CD14-positive monocyte (primary cell): Measurements from ENCODE around the gene SPAG9. TPM values are rescaled to one million over a fixed set of nuclear protein-coding genes. Genes with fewer than 3 reads are reported as not detected.

Experiments
- DNase-seq, 3 donors: peaks; one replicate each; pipeline ENCODE4 v3.0.0-alpha.2; 2011 to 2022
- H2AFZ ChIP-seq: 2 replicates; pipeline ENCODE4 v1.6.0; 2012; ENCODE audit warnings: mild to moderate bottlenecking, low read depth, low read length, inconsistent platforms; ENCODE audit not compliant: insufficient read depth, poor library complexity, severe bottlenecking
- H3K27ac ChIP-seq, 2 donors: 1 replicate in 1 of 2; 2 replicates in 1 of 2; pipeline ENCODE4 v1.5.1; 2012 to 2013; ENCODE audit warnings: low read length in 2 of 2, control low read depth in 1 of 2, inconsistent platforms in 1 of 2, low read depth in 1 of 2, mild to moderate bottlenecking in 1 of 2
- H3K27me3 ChIP-seq, 2 donors: one replicate each; pipeline versions ENCODE4 v1.6.0 to v1.6.1; 2011 to 2013; ENCODE audit warnings: low read length in 2 of 2; ENCODE audit not compliant: control insufficient read depth in 2 of 2, insufficient read depth in 2 of 2
- H3K36me3 ChIP-seq, 2 donors: replicated peaks in 1 of 2; 1 replicate in 1 of 2; 2 replicates in 1 of 2; pipeline versions ENCODE4 v1.5.1 to v1.6.1; 2012 to 2013; ENCODE audit warnings: low read length in 2 of 2, control low read depth in 1 of 2, inconsistent platforms in 1 of 2, mild to moderate bottlenecking in 1 of 2; ENCODE audit not compliant: insufficient read depth in 2 of 2, control insufficient read depth in 1 of 2
- H3K4me1 ChIP-seq, 2 donors: 1 replicate in 1 of 2; 2 replicates in 1 of 2; pipeline versions ENCODE4 v1.5.1 to v1.6.1; 2012 to 2013; ENCODE audit warnings: low read length in 2 of 2, control low read depth in 1 of 2, inconsistent platforms in 1 of 2, mild to moderate bottlenecking in 1 of 2, moderate library complexity in 1 of 2; ENCODE audit not compliant: insufficient read depth in 2 of 2, control insufficient read depth in 1 of 2
- H3K4me2 ChIP-seq: replicated peaks from 2 replicates; pipeline ENCODE3; 2012; ENCODE audit warnings: low read length, moderate library complexity, mild to moderate bottlenecking; ENCODE audit not compliant: poor library complexity, severe bottlenecking; ENCODE audit errors: extremely low read depth
- H3K4me3 ChIP-seq, 3 experiments: fragments of 200-600 bp in 1 of 3; sonication (generic) in 1 of 3; replicated peaks in 1 of 3; 1 replicate in 2 of 3; 2 replicates in 1 of 3; pipeline ENCODE4 v1.5.1; 2011 to 2013; ENCODE audit warnings: low read length in 3 of 3, mild to moderate bottlenecking in 3 of 3, control low read depth in 2 of 3, low read depth in 2 of 3, inconsistent platforms in 1 of 3, moderate library complexity in 1 of 3
- H3K79me2 ChIP-seq: 2 replicates; pipeline ENCODE4 v1.6.0; 2012; ENCODE audit warnings: mild to moderate bottlenecking, control low read depth, inconsistent platforms, low read length, moderate library complexity; ENCODE audit not compliant: insufficient read depth
- H3K9ac ChIP-seq: 2 replicates; pipeline ENCODE4 v1.6.0; 2017; ENCODE audit warnings: low read length, mild to moderate bottlenecking; ENCODE audit not compliant: insufficient read depth, poor library complexity, severe bottlenecking
- H3K9me3 ChIP-seq, 2 donors: replicated peaks in 1 of 2; 1 replicate in 1 of 2; 2 replicates in 1 of 2; pipeline versions ENCODE4 v1.5.1 to v1.6.1; 2012 to 2013; ENCODE audit warnings: low read length in 2 of 2, control low read depth in 1 of 2; ENCODE audit not compliant: control insufficient read depth in 1 of 2, insufficient read depth in 1 of 2
- H4K20me1 ChIP-seq: 2 replicates; pipeline ENCODE4 v1.6.0; 2012; ENCODE audit warnings: mild to moderate bottlenecking, low read length, control low read depth, moderate library complexity; ENCODE audit not compliant: insufficient read depth
- H3K27ac Mint-ChIP-seq, 7 donors: one replicate each; pipeline ENCODE4 v1.8.0; 2020; ENCODE audit warnings: mild to moderate bottlenecking in 7 of 7, mixed read lengths in 7 of 7, moderate library complexity in 6 of 7, inconsistent platforms in 2 of 7
- H3K27me3 Mint-ChIP-seq, 3 donors: one replicate each; pipeline ENCODE4 v1.8.0; 2021 to 2022; ENCODE audit warnings: low read depth in 3 of 3, mild to moderate bottlenecking in 3 of 3, mixed read lengths in 3 of 3, moderate library complexity in 3 of 3, inconsistent platforms in 1 of 3
- H3K36me3 Mint-ChIP-seq, 2 donors: one replicate each; pipeline ENCODE4 v1.8.0; 2020; ENCODE audit warnings: mixed read lengths in 2 of 2, inconsistent platforms in 1 of 2, mild to moderate bottlenecking in 1 of 2
- H3K4me1 Mint-ChIP-seq: one replicate; pipeline ENCODE4 v1.8.0; 2020; ENCODE audit warnings: mild to moderate bottlenecking, mixed read lengths
- H3K4me3 Mint-ChIP-seq, 2 donors: one replicate each; pipeline ENCODE4 v1.8.0; 2020; ENCODE audit warnings: mild to moderate bottlenecking in 2 of 2, mixed read lengths in 2 of 2, moderate library complexity in 1 of 2
- H3K9me3 Mint-ChIP-seq, 7 donors: one replicate each; pipeline ENCODE4 v1.8.0; 2020 to 2022; ENCODE audit warnings: mixed read lengths in 7 of 7, mild to moderate bottlenecking in 6 of 7, moderate library complexity in 6 of 7, inconsistent platforms in 2 of 7
- WGBS: methylation state at CpG from one replicate; pipeline ENCODE4 v1.1.5; 2013; ENCODE audit warnings: missing lambda C conversion rate; ENCODE audit not compliant: insufficient coverage; 5-methylcytosine and 5-hydroxymethylcytosine counted together
- intact Hi-C, 2 donors: fragments of 100-400 bp; cut with micrococcal nuclease; formaldehyde crosslinking; loops; one replicate each; pipeline versions ENCODE4 v1.15.0 to v1.15.1; 2023
- polyA plus RNA-seq, 3 donors: library from polyadenylated mRNA; depleted of rRNA in 1 of 3; unstranded in 2 of 3; stranded (reverse) in 1 of 3; fragments of 300-500 nt in 2 of 3; fragments of >200 nt in 1 of 3; fragmentation: Illumina TruSeq in 2 of 3; gene quantifications; 1 replicate in 2 of 3; 2 replicates in 1 of 3; pipeline ENCODE4 v1.2.3, GENCODE V29; 2012 to 2021
- TF ChIP-seq, protein P1 (sequence below): fragments of 200-600 bp; IDR thresholded peaks from one replicate; pipeline ENCODE4 v1.8.0; 2022; ENCODE audit warnings: antibody characterized with exemption, mild to moderate bottlenecking

SPAG9 gene
- polyA plus RNA-seq, 3 donors: 4.9 to 33.1 (median 8.5) TPM

DNA sequence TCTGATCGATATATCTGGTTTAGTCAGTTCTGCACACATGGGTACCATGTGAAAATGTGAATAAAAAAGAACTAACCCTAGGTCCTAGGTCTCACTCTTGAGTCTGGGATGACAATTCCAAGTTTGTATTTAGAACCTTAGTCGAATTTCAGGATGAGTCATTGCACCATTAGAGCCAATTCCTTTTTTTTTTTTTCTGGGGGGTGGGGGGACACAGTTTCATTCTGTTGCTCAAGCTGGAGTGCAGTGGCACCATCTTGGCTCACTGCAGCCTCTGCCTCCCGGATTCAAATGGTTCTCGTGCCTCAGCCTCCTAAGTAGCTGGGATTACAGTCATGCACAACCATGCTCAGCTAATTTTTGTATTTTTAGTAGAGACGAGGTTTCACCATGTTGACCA is 41.6 kb downstream of the SPAG9 start:
- Histone ChIP-seq H3K9me3 (no peaks in the 10 kb centered on the region), H3K79me2 (peaks cover 66% of the 10 kb centered on the region), H3K27ac (peak overlapping the region in 1 of 2 donors; percentile 54), H3K27me3 (no peaks in the 10 kb centered on the region), H2AFZ (no peak overlapping the region), H4K20me1 (peaks cover 71% of the 10 kb centered on the region), H3K36me3 (peaks cover 20 to 46% of the 10 kb centered on the region in 2 donors), H3K4me1 (peaks cover 7 to 8% of the 10 kb centered on the region in 2 donors), H3K4me3 (no peak overlapping the region), H3K9ac (no peak overlapping the region), H3K4me2 (no peak overlapping the region)
- TF ChIP-seq, protein P1, sequence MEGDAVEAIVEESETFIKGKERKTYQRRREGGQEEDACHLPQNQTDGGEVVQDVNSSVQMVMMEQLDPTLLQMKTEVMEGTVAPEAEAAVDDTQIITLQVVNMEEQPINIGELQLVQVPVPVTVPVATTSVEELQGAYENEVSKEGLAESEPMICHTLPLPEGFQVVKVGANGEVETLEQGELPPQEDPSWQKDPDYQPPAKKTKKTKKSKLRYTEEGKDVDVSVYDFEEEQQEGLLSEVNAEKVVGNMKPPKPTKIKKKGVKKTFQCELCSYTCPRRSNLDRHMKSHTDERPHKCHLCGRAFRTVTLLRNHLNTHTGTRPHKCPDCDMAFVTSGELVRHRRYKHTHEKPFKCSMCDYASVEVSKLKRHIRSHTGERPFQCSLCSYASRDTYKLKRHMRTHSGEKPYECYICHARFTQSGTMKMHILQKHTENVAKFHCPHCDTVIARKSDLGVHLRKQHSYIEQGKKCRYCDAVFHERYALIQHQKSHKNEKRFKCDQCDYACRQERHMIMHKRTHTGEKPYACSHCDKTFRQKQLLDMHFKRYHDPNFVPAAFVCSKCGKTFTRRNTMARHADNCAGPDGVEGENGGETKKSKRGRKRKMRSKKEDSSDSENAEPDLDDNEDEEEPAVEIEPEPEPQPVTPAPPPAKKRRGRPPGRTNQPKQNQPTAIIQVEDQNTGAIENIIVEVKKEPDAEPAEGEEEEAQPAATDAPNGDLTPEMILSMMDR: no peak
- intact Hi-C loops: no loop called here
- Mint-ChIP-seq H3K27me3 (no peaks in the 10 kb centered on the region), H3K4me1 (peaks cover 18% of the 10 kb centered on the region), H3K9me3 (peaks cover 0 to 2% (median 0%) of the 10 kb centered on the region in 7 donors), H3K4me3 (no peak overlapping the region), H3K27ac (peak overlapping the region; percentile 4 to 84 (median 59)), H3K36me3 (peaks cover 30 to 51% of the 10 kb centered on the region in 2 donors)
- DNase-seq: peak; percentile 32 to 47 (median 44)
- 80% methylated on average over 1 of the region's 5 CpGs for WGBS

- peaks cover 7 to 8% of the 10 kb centered on the region in 2 donors for H3K4me1 ChIP-seq
- Mint-ChIP-seq H3K4me3 (no peak overlapping the region), H3K27me3 (no peaks in the 10 kb centered on the region), H3K36me3 (peaks cover 32 to 50% of the 10 kb centered on the region in 2 donors), H3K9me3 (peaks cover 0 to 2% (median 0%) of the 10 kb centered on the region in 7 donors), H3K4me1 (peaks cover 14% of the 10 kb centered on the region), H3K27ac (peak overlapping the region in 2 of 7 donors; percentile 9 to 12)
- H3K27me3 ChIP-seq: no peaks in the 10 kb centered on the region
- no peak overlapping the region for H2AFZ ChIP-seq
- intact Hi-C loops: no loop called here
- DNase-seq: no peak
- H4K20me1 ChIP-seq: peaks cover 63% of the 10 kb centered on the region
- peaks cover 57% of the 10 kb centered on the region for H3K79me2 ChIP-seq
- 100% methylated on average over 4 of the region's 5 CpGs for WGBS
- no peak overlapping the region for H3K4me2 ChIP-seq
- H3K4me3 ChIP-seq: no peak overlapping the region
- H3K9ac ChIP-seq: no peak overlapping the region
- H3K36me3 ChIP-seq: peaks cover 20 to 46% of the 10 kb centered on the region in 2 donors
- H3K9me3 ChIP-seq: no peaks in the 10 kb centered on the region
- TF ChIP-seq, protein P1: no peak
- peak overlapping the region in 1 of 2 donors; percentile 50 for H3K27ac ChIP-seq
These were observed 42.6 kb downstream of the SPAG9 start for GRCh38 chr17:51078009-51078592.
